HG02943 (cell line): ENCODE measurements around the gene DLGAP1.

Source experiments
- ATAC-seq: cut with Tn5 transposase; IDR thresholded peaks from one replicate; pipeline ENCODE4 v1.9.1; 2021; ENCODE audit warnings: mild to moderate bottlenecking, low read depth, moderate library complexity; ENCODE audit not compliant: unreplicated experiment

DLGAP1 gene

GRCh38 chr18:3753106-3753505 lies 702.0 kb downstream of the DLGAP1 start:
- ATAC-seq = no peak

GRCh38 chr18:3748086-3748485 lies 707.0 kb downstream of the DLGAP1 start:
- no peak for ATAC-seq

GRCh38 chr18:3747176-3747973 lies 707.7 kb downstream of the DLGAP1 start:
- ATAC-seq = no peak

- no peak for ATAC-seq
Measured at GRCh38 chr18:3742541-3742940, 712.6 kb downstream of the DLGAP1 start.

GRCh38 chr18:3741333-3741732 lies 713.8 kb downstream of the DLGAP1 start:
- ATAC-seq = no peak

GRCh38 chr18:3728704-3729437 lies 726.2 kb downstream of the DLGAP1 start:
- no peak for ATAC-seq

- no peak for ATAC-seq
Measured at GRCh38 chr18:3727274-3727673, 727.8 kb downstream of the DLGAP1 start.

- no peak for ATAC-seq
Measured at GRCh38 chr18:3726238-3726951, 728.7 kb downstream of the DLGAP1 start.

- no peak for ATAC-seq
Measured at GRCh38 chr18:3725115-3725514, 730.0 kb downstream of the DLGAP1 start.

- ATAC-seq = no peak
Measured at GRCh38 chr18:3723554-3723953, 731.6 kb downstream of the DLGAP1 start.

GRCh38 chr18:3722649-3723433 lies 732.3 kb downstream of the DLGAP1 start:
- no peak for ATAC-seq

GRCh38 chr18:3721771-3722648 lies 733.1 kb downstream of the DLGAP1 start:
- ATAC-seq = no peak

- ATAC-seq = no peak
Measured at GRCh38 chr18:3720818-3721545, 734.1 kb downstream of the DLGAP1 start.

- ATAC-seq = no peak
Measured at GRCh38 chr18:3720159-3720558, 734.9 kb downstream of the DLGAP1 start.

GRCh38 chr18:3717376-3718025 lies 737.6 kb downstream of the DLGAP1 start:
- no peak for ATAC-seq

- ATAC-seq = no peak
Measured at GRCh38 chr18:3716116-3716660, 738.9 kb downstream of the DLGAP1 start.

- ATAC-seq = no peak
Measured at GRCh38 chr18:3715231-3716080, 739.7 kb downstream of the DLGAP1 start.
